Kidney (tissue), 14 donors: Measurements from ENCODE around the gene PHC1. TPM values are rescaled to one million over a fixed set of nuclear protein-coding genes. Genes with fewer than 3 reads are reported as not detected.
A peak's percentile ranks its signal among the peaks of the same experiment; 100 is the strongest.

Source experiments
- DNase-seq, 5 donors: peaks; one replicate each; pipeline ENCODE4 v3.0.0-alpha.2; 2013 to 2020
- FAIRE-seq: peaks from 2 replicates; lab custom pipeline; 2012; peaks lifted over from hg19 to GRCh38; lab: Jason Lieb, UNC
- H3K27ac ChIP-seq, 2 donors: one replicate each; pipeline ENCODE4 v1.7.0; 2013; ENCODE audit warnings: low read depth in 2 of 2, low read length in 2 of 2, inconsistent platforms in 1 of 2
- H3K27me3 ChIP-seq: one replicate; pipeline ENCODE4 v1.7.1; 2013; ENCODE audit warnings: low read length, inconsistent platforms; ENCODE audit not compliant: control insufficient read depth, insufficient read depth
- H3K36me3 ChIP-seq, 3 donors: one replicate each; pipeline versions ENCODE4 v1.7.0 to v1.7.1; 2013; ENCODE audit warnings: low read length in 3 of 3, control low read depth in 1 of 3, inconsistent platforms in 1 of 3; ENCODE audit not compliant: insufficient read depth in 3 of 3, control insufficient read depth in 2 of 3
- H3K4me1 ChIP-seq, 3 donors: one replicate each; pipeline versions ENCODE4 v1.7.0 to v1.7.1; 2013; ENCODE audit warnings: low read length in 3 of 3, inconsistent platforms in 1 of 3, low read depth in 1 of 3; ENCODE audit not compliant: control insufficient read depth in 2 of 3, insufficient read depth in 2 of 3
- H3K4me3 ChIP-seq, 3 donors: one replicate each; pipeline versions ENCODE4 v1.7.0 to v1.8.1; 2013; ENCODE audit warnings: low read length in 3 of 3, control low read depth in 1 of 3, inconsistent platforms in 1 of 3
- H3K9ac ChIP-seq, 3 donors: one replicate each; pipeline versions ENCODE4 v1.7.0 to v1.7.1; 2013; ENCODE audit warnings: low read length in 3 of 3, control low read depth in 1 of 3, inconsistent platforms in 1 of 3
- H3K9me3 ChIP-seq, 3 donors: one replicate each; pipeline versions ENCODE4 v1.7.0 to v1.7.1; 2013; ENCODE audit warnings: low read length in 3 of 3, control low read depth in 1 of 3, inconsistent platforms in 1 of 3; ENCODE audit not compliant: control insufficient read depth in 2 of 3, insufficient read depth in 1 of 3
- intact Hi-C: fragments of 100-400 bp; cut with DNase I; formaldehyde crosslinking; loops from one replicate; pipeline ENCODE4 v1.11.1; 2022
- polyA plus RNA-seq: library from polyadenylated mRNA; stranded (reverse); fragments of 350-450 nt; fragmentation: Illumina TruSeq; extraction: RNeasy Lipid Tissue Mini Kit (QIAGEN cat#74804); gene quantifications from one replicate; pipeline ENCODE4 v1.2.3, GENCODE V29; 2014; ENCODE audit warnings: low read depth, low replicate concordance; ENCODE audit not compliant: insufficient read depth
- total RNA-seq: library from RNA; stranded (reverse); fragmentation: NEBNext Ultra II Directional; extraction: Animal tissue kit (Norgen Biotek cat#: 25700); gene quantifications from one replicate; pipeline ENCODE4 v1.2.1, GENCODE V29; 2021
- TF ChIP-seq, protein P1 (sequence below): IDR thresholded peaks from 3 replicates; pipeline ENCODE4 v1.5.1; 2012; ENCODE audit warnings: mild to moderate bottlenecking, moderate library complexity, borderline replicate concordance; ENCODE audit not compliant: insufficient read depth; ENCODE audit errors: extremely low read depth
- donor health status: control.
- donor health status: control.
- donor health status: control.
- donor health status: control.
- donor health status: control.
- donor health status: DM: yes; HTN: yes; CAD: no.
- donor health status: Normal renal cell carcinoma (clear cell type).

Gene PHC1
- total and polyA plus RNA-seq, 2 donors from 2014 or later, result 12.5 to 41.0 TPM

- FAIRE-seq (peak; percentile 8), DNase-seq (peak; percentile 95 to 98 (median 97))
- H3K27ac ChIP-seq, result peak within 1 kb of the TSS; percentile 99 to 100
- peaks cover 0 to 4% (median 0%) of the 10 kb centered on the region in 3 donors for H3K9me3 ChIP-seq
- peaks cover 3 to 10% (median 4%) of the 10 kb centered on the region in 3 donors for H3K36me3 ChIP-seq
- TF ChIP-seq, protein P1, sequence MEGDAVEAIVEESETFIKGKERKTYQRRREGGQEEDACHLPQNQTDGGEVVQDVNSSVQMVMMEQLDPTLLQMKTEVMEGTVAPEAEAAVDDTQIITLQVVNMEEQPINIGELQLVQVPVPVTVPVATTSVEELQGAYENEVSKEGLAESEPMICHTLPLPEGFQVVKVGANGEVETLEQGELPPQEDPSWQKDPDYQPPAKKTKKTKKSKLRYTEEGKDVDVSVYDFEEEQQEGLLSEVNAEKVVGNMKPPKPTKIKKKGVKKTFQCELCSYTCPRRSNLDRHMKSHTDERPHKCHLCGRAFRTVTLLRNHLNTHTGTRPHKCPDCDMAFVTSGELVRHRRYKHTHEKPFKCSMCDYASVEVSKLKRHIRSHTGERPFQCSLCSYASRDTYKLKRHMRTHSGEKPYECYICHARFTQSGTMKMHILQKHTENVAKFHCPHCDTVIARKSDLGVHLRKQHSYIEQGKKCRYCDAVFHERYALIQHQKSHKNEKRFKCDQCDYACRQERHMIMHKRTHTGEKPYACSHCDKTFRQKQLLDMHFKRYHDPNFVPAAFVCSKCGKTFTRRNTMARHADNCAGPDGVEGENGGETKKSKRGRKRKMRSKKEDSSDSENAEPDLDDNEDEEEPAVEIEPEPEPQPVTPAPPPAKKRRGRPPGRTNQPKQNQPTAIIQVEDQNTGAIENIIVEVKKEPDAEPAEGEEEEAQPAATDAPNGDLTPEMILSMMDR, result peak; percentile 51
- intact Hi-C loops, result no loop called here
- peak within 1 kb of the TSS; percentile 86 to 99 (median 94) for H3K4me3 ChIP-seq
- H3K4me1 ChIP-seq, result peaks cover 0 to 6% (median 6%) of the 10 kb centered on the region in 3 donors
- H3K27me3 ChIP-seq, result no peaks in the 10 kb centered on the region
- peak within 1 kb of the TSS; percentile 66 to 96 (median 91) for H3K9ac ChIP-seq
Observed at GRCh38 chr12:8949342-8950220, 35.3 kb downstream of the PHC1 start, which contains the start of gene M6PR. M6PR (minus strand) TSS chr12:8949645; CDS start chr12:8946404, 3,241 bp downstream.

- intact Hi-C loops, result no loop called here
- Histone ChIP-seq H3K4me3 (peak overlapping the region; percentile 86 to 99 (median 94)), H3K9me3 (peaks cover 0 to 4% (median 0%) of the 10 kb centered on the region in 3 donors), H3K27me3 (no peaks in the 10 kb centered on the region), H3K4me1 (peaks cover 0 to 6% (median 6%) of the 10 kb centered on the region in 3 donors), H3K9ac (peak overlapping the region; percentile 66 to 96 (median 91)), H3K27ac (peak overlapping the region; percentile 99 to 100), H3K36me3 (peaks cover 1 to 7% (median 2%) of the 10 kb centered on the region in 3 donors)
- TF ChIP-seq, protein P1, result no peak
- DNase-seq (no peak), FAIRE-seq (no peak)
Observed at GRCh38 chr12:8950221-8950527, 35.9 kb downstream of the PHC1 start.

DNA sequence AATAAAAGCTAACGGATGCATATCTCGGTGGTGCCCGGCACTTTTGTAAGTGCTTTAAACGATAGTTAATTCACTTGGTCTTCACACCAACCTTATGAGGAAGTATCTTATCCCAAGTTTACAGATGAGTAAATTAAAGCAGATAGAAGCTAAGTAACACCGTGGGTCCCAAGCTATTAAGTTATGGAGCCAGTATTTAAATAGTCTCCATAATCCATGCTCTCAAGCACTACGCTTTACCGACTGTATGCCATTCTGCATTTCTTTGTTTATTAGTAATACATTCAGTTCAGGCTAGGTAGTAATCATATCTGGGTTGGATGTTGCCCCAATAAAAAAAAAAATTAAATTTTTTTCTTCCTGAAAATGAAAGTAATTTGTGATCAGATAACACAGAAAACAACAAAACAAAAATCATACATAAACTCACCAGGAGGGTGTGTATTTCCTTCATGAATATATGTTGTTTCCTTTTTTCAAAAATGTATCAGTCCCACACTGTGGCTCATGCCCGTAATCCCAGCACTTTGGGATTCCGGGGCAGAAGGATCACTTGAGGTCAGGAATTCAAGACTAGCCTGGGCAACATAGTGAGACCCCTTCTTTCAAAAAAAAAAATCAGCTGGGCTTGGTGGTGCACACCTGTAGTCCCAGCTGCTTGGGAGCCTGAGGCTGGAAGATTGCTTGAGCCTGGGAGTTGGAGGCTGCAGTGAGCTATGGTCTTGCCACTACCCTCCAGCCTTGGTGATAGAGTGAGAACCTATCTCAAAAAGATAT lies 36.6 kb downstream of the PHC1 start:
- DNase-seq (peak in 1 of 5 donors; percentile 5), FAIRE-seq (no peak)
- Histone ChIP-seq H3K27ac (no peak overlapping the region), H3K4me3 (peak overlapping the region; percentile 86 to 99 (median 94)), H3K9ac (peak overlapping the region; percentile 54 to 96 (median 66)), H3K4me1 (peaks cover 0 to 6% (median 6%) of the 10 kb centered on the region in 3 donors), H3K36me3 (no peaks in the 10 kb centered on the region), H3K27me3 (no peaks in the 10 kb centered on the region), H3K9me3 (peaks cover 0 to 4% (median 0%) of the 10 kb centered on the region in 3 donors)
- TF ChIP-seq, protein P1, result no peak
- intact Hi-C loops, result no loop called here
